ENCODE results near the gene IRAK2.

- TF ChIP-seq POLR2AphosphoS5 (IDR thresholded peaks at IDR 0.05), result no peak
- no peak for TF ChIP-seq CTCF (IDR thresholded peaks at IDR 0.05)
- TF ChIP-seq POLR2A (IDR thresholded peaks at IDR 0.05), result no peak
These were observed 13.0 kb downstream of the IRAK2 start for GRCh38 chr3:10177737-10178136.
